Measurements from ENCODE around the gene KYNU.

The KYNU gene

GRCh38 chr2:142967060-142967459 is 89.6 kb downstream of the KYNU start:
- no peak for DNase-seq (ENCODE audit: low spot score in 2 of 2)
- Histone ChIP-seq H3K9me3 (no peaks in the 10 kb centered on the region), H3K36me3 (replicated peaks) (no peaks in the 10 kb centered on the region), H3K27me3 (ENCODE audit: low read depth) (no peaks in the 10 kb centered on the region), H3K4me1 (no peaks in the 10 kb centered on the region), H3K4me3 (no peak overlapping the region)
- in situ Hi-C loops (cut with MboI; ENCODE audit: low sequenced_read_pairs): no loop called here

DNA sequence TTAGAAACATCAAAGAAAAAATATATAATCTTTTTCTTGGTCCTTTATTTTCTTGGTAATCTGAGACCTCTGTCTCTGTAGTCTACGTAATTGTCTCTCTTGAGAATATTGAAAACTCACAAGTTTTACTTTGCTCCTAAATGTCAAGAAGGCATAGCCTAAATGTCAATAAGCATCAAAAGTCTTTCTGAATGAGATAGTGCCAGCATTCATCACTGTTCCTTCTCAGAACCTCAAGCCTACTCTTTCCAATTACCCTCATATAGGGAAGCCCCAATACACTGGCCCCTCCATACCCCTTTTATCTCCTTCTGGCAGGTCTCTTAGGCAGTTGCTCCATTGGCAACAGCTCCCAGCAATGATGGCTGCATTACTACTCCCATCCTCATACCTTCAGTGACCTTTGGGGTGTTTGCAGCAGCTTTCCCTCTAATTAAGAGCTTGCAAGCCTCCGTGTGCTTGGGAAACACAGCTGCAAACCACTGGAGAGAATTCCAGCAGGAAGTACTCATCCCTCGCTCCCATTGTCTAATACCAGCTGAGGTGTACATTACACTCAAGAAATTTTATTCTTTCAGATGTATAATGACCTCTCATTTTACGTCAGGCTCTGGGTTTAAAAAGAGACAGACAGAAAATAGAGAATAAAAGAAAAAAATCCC is 95.8 kb downstream of the KYNU start:
- Histone ChIP-seq H3K4me1 (peaks cover 11% of the 10 kb centered on the region), H3K36me3 (replicated peaks) (no peaks in the 10 kb centered on the region), H3K27me3 (ENCODE audit: low read depth) (no peaks in the 10 kb centered on the region), H3K9me3 (no peaks in the 10 kb centered on the region), H3K4me3 (no peak overlapping the region)
- DNase-seq (ENCODE audit: low spot score in 2 of 2): peak; percentile 6 to 12
- in situ Hi-C loops (cut with MboI; ENCODE audit: low sequenced_read_pairs): no loop called here

- peaks cover 11% of the 10 kb centered on the region for H3K4me1 ChIP-seq
- H3K27me3 ChIP-seq (ENCODE audit: low read depth): no peaks in the 10 kb centered on the region
- H3K9me3 ChIP-seq: no peaks in the 10 kb centered on the region
- H3K4me3 ChIP-seq: no peak overlapping the region
- peak in 1 of 2 experiments; percentile 6 for DNase-seq (ENCODE audit: low spot score in 2 of 2)
- no peaks in the 10 kb centered on the region for H3K36me3 ChIP-seq (replicated peaks)
- in situ Hi-C loops (cut with MboI; ENCODE audit: low sequenced_read_pairs): no loop called here
Measured at GRCh38 chr2:142973822-142974207, 96.4 kb downstream of the KYNU start.

DNA sequence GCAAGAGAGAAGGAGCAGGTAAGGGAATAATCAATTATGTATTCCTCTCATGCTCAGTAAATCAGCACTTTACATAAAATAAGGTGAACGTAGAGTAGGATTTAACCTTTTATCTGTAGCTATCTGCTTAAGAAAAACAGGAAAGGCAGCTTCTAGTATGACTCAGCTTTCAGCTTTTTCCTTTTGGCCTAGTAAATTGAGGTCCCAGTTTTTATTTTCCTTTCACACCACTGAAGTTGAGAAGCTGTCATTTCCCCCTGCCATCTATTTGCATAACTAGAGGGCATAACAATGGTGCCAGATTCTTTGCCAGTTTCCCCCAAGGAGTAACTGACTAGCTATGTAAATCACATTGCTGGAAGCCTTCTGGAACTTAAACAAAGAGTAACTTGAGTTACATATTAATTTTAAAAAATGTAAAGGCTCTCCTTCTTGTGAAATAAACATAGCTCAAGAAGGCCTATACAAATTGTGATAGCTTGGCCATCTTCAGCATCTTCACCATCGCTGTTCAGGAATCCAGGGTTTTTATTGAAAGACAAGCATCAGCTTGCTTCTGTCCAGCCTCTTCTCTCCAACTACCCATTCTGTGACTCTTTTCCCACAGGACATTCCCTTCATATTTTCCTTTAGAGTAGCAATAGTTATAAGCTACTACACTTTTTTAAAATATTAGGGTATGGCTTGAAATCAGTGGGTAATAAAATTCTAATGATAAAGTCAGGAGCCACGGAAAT is 97.0 kb downstream of the KYNU start:
- H3K36me3 ChIP-seq (replicated peaks): no peaks in the 10 kb centered on the region
- DNase-seq (ENCODE audit: low spot score in 2 of 2): peak; percentile 54 to 75
- H3K9me3 ChIP-seq: no peaks in the 10 kb centered on the region
- in situ Hi-C loops (cut with MboI; ENCODE audit: low sequenced_read_pairs): no loop called here
- H3K4me3 ChIP-seq: no peak overlapping the region
- H3K4me1 ChIP-seq: peaks cover 11% of the 10 kb centered on the region
- no peaks in the 10 kb centered on the region for H3K27me3 ChIP-seq (ENCODE audit: low read depth)

DNA sequence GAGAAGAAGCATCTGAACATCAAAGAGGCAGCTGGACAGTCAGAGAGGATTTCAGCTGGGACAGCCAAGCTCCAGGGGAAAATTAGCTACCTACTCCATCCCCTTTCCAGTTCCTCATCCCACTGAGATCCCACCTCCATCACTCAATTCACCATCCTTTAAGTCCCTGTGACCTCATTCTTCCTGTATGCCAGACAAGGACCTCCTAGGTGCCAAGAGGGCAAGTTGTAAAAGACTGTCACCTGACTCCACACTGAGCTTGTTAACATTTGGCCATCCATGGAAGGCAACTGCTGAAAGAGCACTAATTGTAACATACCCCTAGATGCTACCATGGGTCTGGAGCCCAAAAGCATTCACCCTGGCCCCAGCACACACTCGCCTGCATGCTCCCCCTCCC is 97.8 kb downstream of the KYNU start:
- no peak overlapping the region for H3K4me3 ChIP-seq
- peaks cover 11% of the 10 kb centered on the region for H3K4me1 ChIP-seq
- DNase-seq (ENCODE audit: low spot score in 2 of 2): no peak
- H3K36me3 ChIP-seq (replicated peaks): no peaks in the 10 kb centered on the region
- in situ Hi-C loops (cut with MboI; ENCODE audit: low sequenced_read_pairs): no loop called here
- no peaks in the 10 kb centered on the region for H3K27me3 ChIP-seq (ENCODE audit: low read depth)
- no peaks in the 10 kb centered on the region for H3K9me3 ChIP-seq

DNA sequence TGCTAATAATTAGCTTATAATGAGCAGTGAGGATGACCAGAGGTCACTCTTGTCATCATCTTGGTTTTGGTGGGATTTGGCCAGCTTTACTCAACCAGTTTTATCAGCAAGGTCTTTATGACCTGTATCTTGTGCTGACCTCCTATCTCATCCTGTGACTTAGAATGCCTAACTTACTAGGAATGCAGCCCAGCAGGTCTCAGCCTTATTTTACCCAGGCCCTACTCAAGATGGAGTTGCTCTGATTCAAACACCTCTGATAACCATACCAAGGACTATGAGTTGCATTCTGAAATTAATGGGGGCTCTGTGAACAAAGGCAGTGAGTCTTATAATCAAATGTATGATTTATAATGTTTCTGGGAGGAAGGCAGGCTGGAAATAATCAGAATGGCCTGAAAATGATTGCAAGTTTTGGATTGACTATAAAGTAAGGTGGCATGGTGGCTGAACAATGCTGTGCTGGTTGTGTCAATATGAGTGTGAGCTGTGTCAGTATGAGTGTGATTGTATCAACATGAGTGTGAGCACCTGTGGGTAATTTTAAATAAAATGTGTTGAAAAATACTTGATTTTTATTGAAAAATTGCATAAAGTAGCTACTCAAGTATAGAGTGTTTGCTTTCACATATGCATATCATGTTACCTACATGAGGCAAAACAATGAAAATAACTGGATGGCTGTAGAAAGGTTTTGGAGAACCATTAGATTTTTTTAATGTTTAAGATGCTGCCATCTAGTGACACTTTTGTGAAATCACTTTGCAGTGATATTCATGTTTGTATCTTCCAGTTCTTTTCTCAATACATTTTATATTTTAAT is 103.0 kb downstream of the KYNU start:
- Histone ChIP-seq H3K9me3 (no peaks in the 10 kb centered on the region), H3K4me1 (no peaks in the 10 kb centered on the region), H3K36me3 (replicated peaks) (no peaks in the 10 kb centered on the region), H3K27me3 (ENCODE audit: low read depth) (peaks cover 4% of the 10 kb centered on the region; the same call in 1 of the 2 replicates), H3K4me3 (no peak overlapping the region)
- peak in 1 of 2 experiments; percentile 51 for DNase-seq (ENCODE audit: low spot score in 2 of 2)
- in situ Hi-C loops (cut with MboI; ENCODE audit: low sequenced_read_pairs): no loop called here

DNA sequence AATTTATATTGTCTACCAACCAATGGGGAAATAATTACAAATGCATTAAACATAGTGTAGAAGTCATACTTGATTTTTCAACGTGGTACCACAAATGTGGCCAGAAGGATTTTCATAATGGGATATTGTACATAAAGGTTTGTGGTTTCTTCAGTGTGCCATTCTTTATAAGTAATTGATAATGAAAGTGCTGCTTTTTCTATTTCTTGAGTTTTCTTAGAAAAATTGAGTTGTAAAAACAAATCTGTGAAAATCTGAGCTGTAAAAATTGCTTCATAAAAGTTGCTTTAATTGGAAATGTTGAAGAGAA is 103.6 kb downstream of the KYNU start:
- Histone ChIP-seq H3K36me3 (replicated peaks) (no peaks in the 10 kb centered on the region), H3K4me3 (no peak overlapping the region), H3K27me3 (ENCODE audit: low read depth) (peaks cover 4% of the 10 kb centered on the region), H3K4me1 (no peaks in the 10 kb centered on the region), H3K9me3 (no peaks in the 10 kb centered on the region)
- in situ Hi-C loops (cut with MboI; ENCODE audit: low sequenced_read_pairs): no loop called here
- DNase-seq (ENCODE audit: low spot score in 2 of 2): no peak

DNA sequence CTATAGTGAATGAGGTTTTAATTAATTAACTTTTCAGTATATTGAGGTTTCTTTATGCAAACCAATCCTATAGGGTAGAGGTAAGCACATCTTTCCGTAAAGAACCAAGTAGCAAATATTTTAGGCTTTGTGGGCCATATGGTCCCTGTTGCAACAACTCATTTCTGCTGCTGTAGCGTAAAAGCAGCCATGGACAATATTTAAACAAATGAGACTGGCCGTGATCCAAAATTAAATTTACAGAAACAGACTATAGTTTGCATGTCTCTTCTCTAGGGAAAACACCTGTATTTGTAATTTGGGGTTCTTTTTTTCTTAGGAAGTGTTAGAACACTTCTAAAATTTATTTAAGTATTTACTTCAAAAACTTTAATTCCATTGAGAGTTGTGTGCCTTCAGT is 104.3 kb downstream of the KYNU start:
- H3K4me3 ChIP-seq: no peak overlapping the region
- no peaks in the 10 kb centered on the region for H3K4me1 ChIP-seq
- in situ Hi-C loops (cut with MboI; ENCODE audit: low sequenced_read_pairs): no loop called here
- H3K9me3 ChIP-seq: no peaks in the 10 kb centered on the region
- no peaks in the 10 kb centered on the region for H3K36me3 ChIP-seq (replicated peaks)
- DNase-seq (ENCODE audit: low spot score in 2 of 2): no peak
- peaks cover 4% of the 10 kb centered on the region for H3K27me3 ChIP-seq (ENCODE audit: low read depth)

GRCh38 chr2:142983174-142983573 is 105.7 kb downstream of the KYNU start:
- H3K4me1 ChIP-seq: no peaks in the 10 kb centered on the region
- no peaks in the 10 kb centered on the region for H3K9me3 ChIP-seq
- H3K27me3 ChIP-seq (ENCODE audit: low read depth): peaks cover 4% of the 10 kb centered on the region
- no peaks in the 10 kb centered on the region for H3K36me3 ChIP-seq (replicated peaks)
- in situ Hi-C loops (cut with MboI; ENCODE audit: low sequenced_read_pairs): no loop called here
- no peak overlapping the region for H3K4me3 ChIP-seq
- no peak for DNase-seq (ENCODE audit: low spot score in 2 of 2)

- in situ Hi-C loops (cut with MboI; ENCODE audit: low sequenced_read_pairs): no loop called here
- H3K4me1 ChIP-seq: no peaks in the 10 kb centered on the region
Measured at GRCh38 chr2:142984657-142985056, 107.2 kb downstream of the KYNU start.

DNA sequence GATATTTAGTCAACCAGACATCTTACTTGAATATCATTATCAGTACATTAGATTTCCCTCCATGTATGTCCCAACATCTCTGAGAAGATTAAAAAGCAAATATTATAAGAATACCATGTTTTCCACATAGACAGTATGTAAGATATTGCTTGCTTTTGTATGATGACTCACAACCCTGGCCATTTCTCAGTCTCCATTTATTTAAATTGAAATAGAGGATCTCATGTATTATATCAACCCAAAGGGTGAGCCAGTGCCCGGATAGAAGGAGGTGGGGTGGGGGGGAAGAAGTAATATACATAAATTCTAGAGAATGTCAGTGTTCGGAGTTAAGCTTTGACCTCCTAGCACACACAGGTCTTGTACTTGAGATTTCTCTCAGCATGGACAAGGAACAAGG is 109.6 kb downstream of the KYNU start:
- DNase-seq (ENCODE audit: low spot score in 2 of 2): no peak
- in situ Hi-C loops (cut with MboI; ENCODE audit: low sequenced_read_pairs): no loop called here
- Histone ChIP-seq H3K9me3 (no peaks in the 10 kb centered on the region), H3K27me3 (ENCODE audit: low read depth) (peaks cover 9% of the 10 kb centered on the region), H3K4me1 (no peaks in the 10 kb centered on the region), H3K4me3 (no peak overlapping the region), H3K36me3 (replicated peaks) (no peaks in the 10 kb centered on the region)

More at GRCh38 chr2:142984657-142985056, 107.2 kb downstream of the KYNU start:
- no peak overlapping the region for H3K4me3 ChIP-seq
- no peak for DNase-seq (ENCODE audit: low spot score in 2 of 2)
- peaks cover 4% of the 10 kb centered on the region for H3K27me3 ChIP-seq (ENCODE audit: low read depth)
- H3K36me3 ChIP-seq (replicated peaks): no peaks in the 10 kb centered on the region
- H3K9me3 ChIP-seq: no peaks in the 10 kb centered on the region

DNA sequence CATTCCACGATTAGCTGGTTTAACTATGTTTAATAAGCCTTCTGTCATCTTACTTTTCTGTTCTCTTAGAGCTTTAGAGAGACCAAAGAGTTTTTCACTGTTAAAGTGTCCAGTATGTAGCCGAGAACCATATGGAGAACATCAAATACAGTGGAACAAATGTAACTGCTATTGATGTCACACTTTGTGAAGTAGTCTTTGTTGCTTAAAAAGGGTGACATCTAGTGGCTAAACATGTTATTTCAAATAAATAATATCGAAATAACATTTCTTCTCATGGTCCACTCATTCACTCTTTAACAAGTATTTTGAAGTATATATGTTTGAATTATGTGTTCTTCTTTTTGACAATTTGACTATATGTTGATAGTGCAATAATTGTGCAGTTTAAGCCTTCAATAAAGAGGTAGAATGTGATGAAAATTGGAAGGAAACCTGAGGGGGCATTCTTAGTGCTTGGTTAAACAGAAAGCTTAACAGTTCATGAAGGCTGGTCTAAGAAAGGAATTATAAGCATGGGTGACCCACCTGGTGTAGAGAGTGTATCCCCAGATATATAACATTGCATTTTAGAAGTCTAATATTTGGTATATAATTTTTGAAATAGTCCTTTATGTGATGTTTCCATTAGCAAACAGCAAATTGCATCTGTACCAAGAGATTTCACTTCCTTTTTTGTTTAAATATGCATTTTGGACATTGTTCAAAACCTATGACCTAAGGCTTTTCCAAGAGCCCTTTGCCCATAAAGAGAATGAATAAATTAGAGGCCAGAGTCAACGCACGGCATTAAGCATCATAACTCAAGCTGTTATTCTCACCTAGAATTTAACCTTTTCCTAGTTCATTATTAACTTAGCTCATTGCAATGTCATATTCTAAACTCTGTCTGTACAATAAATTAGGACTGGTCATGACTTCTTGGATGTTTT is 112.1 kb downstream of the KYNU start:
- DNase-seq (ENCODE audit: low spot score in 2 of 2): peak in 1 of 2 experiments; percentile 57

DNA sequence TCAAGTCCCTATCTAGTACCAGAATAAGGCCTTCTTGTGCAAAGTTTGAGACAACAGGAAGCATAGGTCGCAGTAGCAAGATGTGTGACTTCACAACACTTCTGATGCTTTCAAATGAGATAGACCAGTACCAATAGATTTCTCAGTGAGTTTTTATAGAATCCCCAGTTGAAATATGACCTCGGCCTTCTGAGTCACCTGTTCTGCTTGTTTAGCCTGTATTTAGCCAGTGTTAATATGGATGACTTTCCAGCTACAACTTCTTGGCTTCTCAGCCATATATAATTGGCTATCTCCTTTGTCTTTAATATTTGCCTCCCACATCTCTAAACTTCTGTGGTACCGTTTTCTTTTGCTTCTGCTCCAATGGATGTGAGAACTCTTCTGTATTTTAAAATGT is 113.8 kb downstream of the KYNU start:
- DNase-seq (ENCODE audit: low spot score in 2 of 2): no peak
- no peaks in the 10 kb centered on the region for H3K36me3 ChIP-seq (replicated peaks)
- H3K4me3 ChIP-seq: no peak overlapping the region
- H3K9me3 ChIP-seq: no peaks in the 10 kb centered on the region
- H3K27me3 ChIP-seq (ENCODE audit: low read depth): peaks cover 10% of the 10 kb centered on the region
- no peaks in the 10 kb centered on the region for H3K4me1 ChIP-seq
- in situ Hi-C loops (cut with MboI; ENCODE audit: low sequenced_read_pairs): no loop called here

More for the DNA sequence above, 112.1 kb downstream of the KYNU start:
- Histone ChIP-seq H3K4me3 (no peak overlapping the region), H3K36me3 (replicated peaks) (no peaks in the 10 kb centered on the region), H3K27me3 (ENCODE audit: low read depth) (peaks cover 6% of the 10 kb centered on the region), H3K4me1 (no peaks in the 10 kb centered on the region), H3K9me3 (no peaks in the 10 kb centered on the region)
- in situ Hi-C loops (cut with MboI; ENCODE audit: low sequenced_read_pairs): no loop called here

Measured in HAP-1 (cell line).